Central memory CD8-positive, alpha-beta T cell (primary cell): ENCODE data around the gene GUCY2D.

Experiments used
- ATAC-seq: fragments of 150-1000 bp; cut with Tn5 transposase; replicated peaks from 2 replicates; pipeline ENCODE4 v1.10.0; 2022; ENCODE audit warnings: mild to moderate bottlenecking, moderate FRiP score, moderate number of reproducible peaks; ENCODE audit not compliant: poor library complexity, severe bottlenecking; ENCODE audit errors: extremely low read depth
- DNase-seq, 2 donors: peaks; one replicate each; pipeline ENCODE4 v3.0.0; 2021; ENCODE audit warnings: low spot score in 2 of 2
- H3K27ac Mint-ChIP-seq: one replicate; pipeline ENCODE4 v1.8.0; 2022; ENCODE audit warnings: low read depth, mild to moderate bottlenecking, moderate library complexity, mixed read lengths
- H3K27me3 Mint-ChIP-seq: one replicate; pipeline ENCODE4 v1.8.0; 2022; ENCODE audit warnings: mixed read lengths
- H3K36me3 Mint-ChIP-seq: one replicate; pipeline ENCODE4 v1.8.0; 2022; ENCODE audit warnings: mild to moderate bottlenecking, moderate library complexity, mixed read lengths; ENCODE audit not compliant: insufficient read depth
- H3K4me1 Mint-ChIP-seq: one replicate; pipeline ENCODE4 v1.8.0; 2022; ENCODE audit warnings: mixed read lengths
- H3K4me3 Mint-ChIP-seq: one replicate; pipeline ENCODE4 v1.8.0; 2022; ENCODE audit warnings: mild to moderate bottlenecking, moderate library complexity, mixed read lengths
- H3K9me3 Mint-ChIP-seq: one replicate; pipeline ENCODE4 v1.8.0; 2022; ENCODE audit warnings: mixed read lengths

The GUCY2D gene

DNA sequence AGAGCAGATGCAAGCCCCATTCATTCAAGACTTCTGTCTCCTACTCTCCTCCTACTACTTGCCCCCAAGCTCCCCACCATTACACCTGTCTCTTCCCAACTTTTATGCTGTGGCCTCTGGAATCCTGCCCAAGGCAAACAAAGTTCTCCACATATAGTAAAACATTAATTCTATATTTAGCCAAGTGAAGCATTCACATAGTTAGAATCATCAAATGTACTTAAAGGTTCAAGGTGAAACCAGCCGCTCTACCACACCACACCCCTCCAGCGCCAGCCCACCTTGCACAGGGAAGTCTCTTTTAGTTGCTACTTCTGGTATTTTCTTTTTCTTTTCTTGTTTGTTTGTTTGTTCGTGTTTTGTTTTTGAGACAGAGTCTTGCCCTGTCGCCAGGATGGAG, 25.4 kb upstream of the GUCY2D start:
- Mint-ChIP-seq H3K9me3 (peaks cover 11% of the 10 kb centered on the region), H3K36me3 (no peaks in the 10 kb centered on the region), H3K4me1 (no peaks in the 10 kb centered on the region), H3K27ac (no peak overlapping the region), H3K4me3 (no peak overlapping the region), H3K27me3 (peaks cover 65% of the 10 kb centered on the region)
- no peak for ATAC-seq
- DNase-seq, result no peak

DNA sequence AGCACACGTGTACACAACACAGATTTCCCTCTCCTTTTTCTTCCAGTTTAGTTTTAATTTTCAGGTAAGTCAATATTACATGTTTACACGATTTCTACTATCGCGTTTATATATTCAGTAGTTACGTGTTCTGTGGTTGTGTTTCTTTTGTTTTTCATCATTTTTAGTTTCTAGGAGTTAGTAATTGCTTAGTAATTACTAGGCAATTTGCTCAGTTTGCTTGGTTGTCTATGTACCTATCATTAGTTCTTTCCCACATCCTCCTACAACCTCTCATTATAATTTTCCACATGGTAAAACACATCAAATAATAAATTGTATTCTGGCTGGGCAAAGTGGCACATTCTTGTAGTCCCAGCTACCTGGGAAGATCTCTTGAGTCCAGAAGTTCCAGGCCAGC, 24.6 kb upstream of the GUCY2D start:
- H3K27me3 Mint-ChIP-seq, result peaks cover 68% of the 10 kb centered on the region
- ATAC-seq (no peak), DNase-seq (no peak)
- no peak overlapping the region for H3K4me3 Mint-ChIP-seq
- no peaks in the 10 kb centered on the region for H3K36me3 Mint-ChIP-seq
- H3K4me1 Mint-ChIP-seq, result no peaks in the 10 kb centered on the region
- no peak overlapping the region for H3K27ac Mint-ChIP-seq
- peaks cover 11% of the 10 kb centered on the region for H3K9me3 Mint-ChIP-seq

DNA sequence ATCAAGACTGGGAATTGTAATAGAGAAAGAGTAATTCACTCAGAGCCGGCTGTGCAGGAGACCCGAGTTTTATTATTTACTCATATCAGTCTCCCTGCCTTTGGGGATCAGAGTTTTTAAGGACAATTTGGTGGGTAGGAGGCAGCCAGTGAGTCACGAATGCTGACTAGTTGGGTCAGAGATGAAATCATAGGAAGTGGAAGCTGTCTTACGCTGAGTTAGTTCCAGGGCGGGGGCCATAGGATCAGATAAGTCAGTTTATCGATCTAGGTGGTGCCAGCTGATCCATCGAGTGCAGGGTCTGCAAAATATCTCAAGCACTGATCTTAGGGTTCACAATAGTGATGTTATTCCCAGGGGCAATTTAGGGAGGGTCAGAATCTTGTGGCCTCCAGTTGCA, 20.2 kb upstream of the GUCY2D start:
- H3K9me3 Mint-ChIP-seq, result no peaks in the 10 kb centered on the region
- ATAC-seq (no peak), DNase-seq (no peak)
- H3K27me3 Mint-ChIP-seq, result peaks cover 53% of the 10 kb centered on the region
- H3K27ac Mint-ChIP-seq, result no peak overlapping the region
- no peaks in the 10 kb centered on the region for H3K4me1 Mint-ChIP-seq
- no peaks in the 10 kb centered on the region for H3K36me3 Mint-ChIP-seq
- H3K4me3 Mint-ChIP-seq, result no peak overlapping the region

DNA sequence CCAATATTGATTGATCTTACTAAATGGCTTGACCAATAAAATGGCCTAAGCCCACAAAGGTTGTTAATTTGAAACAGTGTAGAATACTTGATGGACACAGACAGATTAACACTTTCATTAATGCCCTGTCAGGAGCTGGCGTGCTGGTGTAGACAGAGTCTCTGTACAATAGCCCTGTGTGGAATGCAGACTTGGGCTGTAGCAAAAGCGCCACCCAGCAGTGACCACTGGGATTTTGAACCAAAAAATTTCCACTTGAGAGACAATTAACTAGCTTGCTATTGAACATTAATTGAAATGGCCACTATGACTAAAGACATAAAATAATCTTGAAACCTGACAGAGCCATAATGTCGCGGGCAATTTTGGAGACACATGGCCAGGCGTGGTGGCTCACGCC, 19.7 kb upstream of the GUCY2D start:
- no peak overlapping the region for H3K4me3 Mint-ChIP-seq
- H3K27me3 Mint-ChIP-seq, result peaks cover 48% of the 10 kb centered on the region

DNA sequence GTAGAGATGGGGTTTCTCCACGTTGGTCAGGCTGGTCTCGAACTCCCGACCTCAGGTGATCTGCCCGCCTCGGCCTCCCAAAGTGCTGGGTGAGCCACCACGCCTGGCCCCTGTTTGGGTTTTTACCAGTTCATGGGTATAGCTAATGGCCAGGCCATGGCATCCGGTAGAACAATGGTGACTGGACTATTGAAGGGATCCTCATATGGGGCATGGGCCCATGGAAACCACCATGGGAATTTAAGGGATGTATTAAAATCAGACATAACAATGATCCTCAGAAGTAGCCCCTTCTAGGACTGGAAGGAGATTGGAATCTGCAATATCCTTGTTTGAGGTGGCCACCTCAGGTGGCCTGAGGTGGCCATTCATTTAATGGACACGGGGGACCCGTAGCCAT, 17.5 kb upstream of the GUCY2D start:
- peaks cover 3% of the 10 kb centered on the region for H3K36me3 Mint-ChIP-seq
- no peaks in the 10 kb centered on the region for H3K9me3 Mint-ChIP-seq
- no peak overlapping the region for H3K27ac Mint-ChIP-seq
- no peak overlapping the region for H3K4me3 Mint-ChIP-seq
- DNase-seq, result no peak
- H3K4me1 Mint-ChIP-seq, result peaks cover 7% of the 10 kb centered on the region
- ATAC-seq, result no peak
- H3K27me3 Mint-ChIP-seq, result peaks cover 43% of the 10 kb centered on the region

More for the DNA sequence above, 19.7 kb upstream of the GUCY2D start:
- Mint-ChIP-seq H3K27ac (no peak overlapping the region), H3K4me1 (no peaks in the 10 kb centered on the region), H3K36me3 (no peaks in the 10 kb centered on the region), H3K9me3 (no peaks in the 10 kb centered on the region)
- DNase-seq, result no peak
- no peak for ATAC-seq

DNA sequence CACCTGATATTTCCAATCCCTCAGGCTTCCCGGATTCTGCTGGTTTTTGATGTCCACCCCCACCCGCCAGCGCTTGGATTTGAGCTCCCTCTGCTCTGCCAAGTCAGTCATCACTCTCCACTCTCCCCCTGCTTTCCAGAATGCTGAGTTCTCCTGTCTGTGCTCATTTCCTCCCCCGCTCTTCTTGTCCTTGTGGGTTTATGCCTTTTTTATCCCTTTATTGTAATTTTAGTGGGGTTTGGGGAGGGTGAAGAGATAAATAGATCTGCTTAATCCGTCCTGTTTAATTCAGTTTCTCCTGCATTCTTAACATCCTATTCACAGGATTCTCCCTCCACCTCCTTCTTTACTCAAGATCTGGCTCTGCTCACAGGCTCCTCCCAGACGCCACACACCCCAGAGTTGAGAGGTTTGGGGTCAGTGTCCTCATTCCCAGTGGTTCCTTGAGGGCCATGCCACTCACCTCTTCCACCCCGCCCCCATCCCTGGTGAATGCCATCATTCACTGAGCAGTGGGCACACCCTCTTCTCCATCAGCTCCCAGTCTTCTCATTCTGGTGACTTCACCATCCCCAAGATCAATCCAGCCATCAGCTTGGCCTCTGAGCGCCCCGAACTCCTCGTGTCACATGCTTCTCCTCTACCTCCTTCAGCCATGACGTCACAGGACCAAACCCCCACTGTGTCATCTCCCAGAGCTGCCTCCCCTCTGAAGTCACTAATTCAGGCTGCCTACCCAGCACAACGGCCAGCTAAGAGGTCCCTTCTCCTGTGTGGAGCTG, 15.1 kb upstream of the GUCY2D start:
- H3K27ac Mint-ChIP-seq, result peak overlapping the region; percentile 16
- no peaks in the 10 kb centered on the region for H3K9me3 Mint-ChIP-seq
- H3K36me3 Mint-ChIP-seq, result peaks cover 8% of the 10 kb centered on the region
- H3K4me1 Mint-ChIP-seq, result peaks cover 15% of the 10 kb centered on the region
- ATAC-seq (no peak), DNase-seq (no peak)
- H3K27me3 Mint-ChIP-seq, result peaks cover 27% of the 10 kb centered on the region
- H3K4me3 Mint-ChIP-seq, result no peak overlapping the region

DNA sequence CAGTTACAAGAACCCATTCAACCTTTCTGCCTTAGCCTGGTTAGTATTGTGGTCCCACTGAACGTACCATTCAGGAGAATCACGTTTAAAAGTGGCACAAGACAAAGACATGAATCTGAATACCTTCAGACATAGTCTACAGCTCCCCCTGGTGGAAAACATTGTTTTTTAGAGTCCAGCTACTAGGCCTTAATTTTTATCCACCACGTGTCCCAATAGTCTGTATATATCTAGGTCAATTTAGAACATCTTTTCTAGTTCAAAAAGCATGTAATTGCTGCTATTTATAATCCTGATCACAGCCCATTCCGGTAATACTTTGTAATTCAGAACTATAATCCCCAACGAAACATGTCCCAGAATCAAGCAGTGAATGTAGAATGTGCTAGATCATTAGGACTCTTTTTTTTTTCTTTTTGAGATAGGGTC, 13.7 kb upstream of the GUCY2D start:
- peak in 1 of 2 donors; percentile 61 for DNase-seq

DNA sequence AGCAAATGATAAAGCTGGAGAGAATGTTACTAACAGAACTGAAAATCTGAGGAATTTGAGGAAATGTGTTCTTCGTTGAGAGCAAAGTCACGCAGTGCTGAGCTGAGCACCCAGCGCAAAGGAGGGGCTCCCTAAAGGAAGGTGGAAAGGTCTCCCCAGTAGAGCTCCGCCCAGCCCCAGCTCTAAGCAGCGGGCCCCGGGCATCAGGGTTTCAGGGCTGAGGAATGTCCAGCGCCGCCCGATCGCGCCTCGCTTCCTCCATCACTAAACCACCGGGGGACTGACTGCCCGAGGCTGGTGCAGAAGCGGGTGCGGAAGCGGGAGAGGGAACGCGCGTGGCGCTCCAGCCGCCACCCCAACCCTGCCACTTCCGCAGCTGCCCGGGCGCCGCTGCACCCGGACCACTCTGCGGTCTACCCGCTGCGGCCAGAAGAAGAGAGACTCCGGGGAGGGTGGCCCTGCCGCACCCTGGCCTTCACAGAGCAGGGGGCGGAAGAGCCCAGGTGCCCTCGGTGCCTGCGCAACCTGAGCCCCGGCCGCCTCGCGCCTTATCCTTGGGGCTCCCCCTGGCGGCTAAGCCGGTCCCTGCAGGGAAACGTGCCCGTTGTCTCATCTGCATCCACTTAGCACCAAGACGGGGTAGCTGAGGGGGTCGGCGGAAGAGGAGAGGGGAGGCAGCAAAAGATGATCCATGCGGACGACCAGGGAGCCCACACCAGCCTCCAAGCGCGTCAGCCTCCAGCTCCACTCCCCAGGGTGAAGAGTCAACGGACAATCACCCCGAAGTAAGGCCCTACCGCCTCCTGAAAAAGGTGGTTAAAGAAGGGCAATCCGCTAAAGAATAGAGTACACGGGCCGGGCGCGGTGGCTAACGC, 12.4 kb upstream of the GUCY2D start:
- DNase-seq, result peak; percentile 86 to 98
- peak overlapping the region; percentile 79 for H3K4me3 Mint-ChIP-seq
- H3K27me3 Mint-ChIP-seq, result peaks cover 11% of the 10 kb centered on the region
- peaks cover 15% of the 10 kb centered on the region for H3K4me1 Mint-ChIP-seq
- peak overlapping the region; percentile 85 for H3K27ac Mint-ChIP-seq
- peaks cover 8% of the 10 kb centered on the region for H3K36me3 Mint-ChIP-seq
- ATAC-seq, result peak; percentile 81
- no peaks in the 10 kb centered on the region for H3K9me3 Mint-ChIP-seq

More for the DNA sequence above, 13.7 kb upstream of the GUCY2D start:
- Mint-ChIP-seq H3K9me3 (no peaks in the 10 kb centered on the region), H3K27ac (peak overlapping the region; percentile 48), H3K36me3 (peaks cover 8% of the 10 kb centered on the region), H3K4me3 (no peak overlapping the region), H3K4me1 (peaks cover 15% of the 10 kb centered on the region), H3K27me3 (peaks cover 15% of the 10 kb centered on the region)
- ATAC-seq, result peak; percentile 61

DNA sequence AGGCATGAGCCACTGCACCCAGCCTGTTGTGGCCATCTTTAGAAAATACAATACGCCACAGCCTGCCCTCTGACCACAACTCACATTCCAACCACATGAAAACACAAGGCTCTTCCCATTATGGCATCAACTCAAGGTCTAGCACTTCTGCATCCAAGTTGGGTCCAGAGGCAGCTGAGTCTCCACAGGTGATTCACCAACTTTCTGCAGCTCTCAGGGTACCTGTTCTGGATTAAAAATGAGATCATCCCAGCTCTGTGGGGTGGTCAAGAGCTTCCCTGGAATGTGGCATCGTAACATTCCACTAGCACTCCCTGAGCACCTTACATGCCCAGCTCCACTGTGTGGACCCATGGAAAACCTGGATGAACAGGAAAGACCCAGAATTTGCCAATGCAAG, 9.9 kb upstream of the GUCY2D start:
- H3K27ac Mint-ChIP-seq, result no peak overlapping the region
- DNase-seq (no peak), ATAC-seq (no peak)
- H3K36me3 Mint-ChIP-seq, result peaks cover 8% of the 10 kb centered on the region
- H3K4me1 Mint-ChIP-seq, result peaks cover 15% of the 10 kb centered on the region
- H3K4me3 Mint-ChIP-seq, result no peak overlapping the region
- peaks cover 11% of the 10 kb centered on the region for H3K27me3 Mint-ChIP-seq
- no peaks in the 10 kb centered on the region for H3K9me3 Mint-ChIP-seq

DNA sequence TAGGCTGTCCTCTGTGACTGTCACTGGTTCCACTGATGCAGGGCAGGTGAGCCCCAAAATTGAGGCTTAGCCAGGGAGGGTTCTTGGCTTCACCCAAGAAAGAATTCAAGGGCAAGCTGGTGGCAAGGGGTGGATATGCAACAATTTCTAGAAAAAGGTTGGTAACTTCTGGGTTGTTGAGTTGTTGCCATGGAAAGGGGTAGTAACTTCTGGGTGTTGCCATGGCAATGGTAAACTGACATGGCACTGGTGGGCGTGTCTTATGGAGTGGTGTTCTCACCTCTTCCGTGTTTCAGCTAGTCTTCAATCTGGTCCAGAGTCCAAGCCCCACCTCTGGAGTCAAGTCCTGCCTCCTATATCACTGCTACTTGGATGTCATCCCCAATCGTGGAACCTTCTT, 9.5 kb upstream of the GUCY2D start:
- H3K4me1 Mint-ChIP-seq, result peaks cover 15% of the 10 kb centered on the region
- H3K36me3 Mint-ChIP-seq, result peaks cover 8% of the 10 kb centered on the region
- H3K27me3 Mint-ChIP-seq, result peaks cover 11% of the 10 kb centered on the region
- DNase-seq (no peak), ATAC-seq (no peak)
- H3K9me3 Mint-ChIP-seq, result no peaks in the 10 kb centered on the region
- H3K27ac Mint-ChIP-seq, result no peak overlapping the region
- H3K4me3 Mint-ChIP-seq, result no peak overlapping the region

DNA sequence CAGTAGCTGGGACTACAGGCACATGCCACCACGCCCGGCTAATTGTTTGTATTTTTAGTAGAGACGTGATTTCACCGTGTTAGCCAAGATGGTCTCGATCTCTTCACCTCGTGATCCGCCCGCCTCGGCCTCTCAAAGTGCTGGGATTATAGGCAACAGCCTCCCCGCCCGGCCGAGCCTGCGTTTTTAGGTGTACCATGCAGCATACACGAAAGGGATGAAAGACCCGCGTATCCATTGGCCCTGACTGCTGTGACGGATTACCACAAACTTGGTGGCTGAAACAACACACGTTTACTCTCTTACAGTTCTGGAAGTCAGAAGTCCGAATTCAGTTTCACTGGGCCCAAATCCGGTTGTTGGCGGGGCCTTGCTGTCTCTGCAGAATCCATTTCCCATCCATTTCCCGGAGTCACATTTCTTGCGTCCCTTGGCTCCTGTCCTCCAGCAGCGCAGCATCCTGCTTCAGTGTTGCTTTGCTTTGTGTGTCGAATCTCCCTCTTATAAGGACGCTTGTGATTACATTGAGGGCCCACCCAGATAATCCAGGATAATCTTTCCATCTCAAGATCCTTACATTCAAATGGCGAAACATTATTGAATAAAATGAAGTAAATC, 8.3 kb upstream of the GUCY2D start:
- DNase-seq (no peak), ATAC-seq (no peak)
- no peak overlapping the region for H3K4me3 Mint-ChIP-seq
- peaks cover 8% of the 10 kb centered on the region for H3K36me3 Mint-ChIP-seq
- H3K27ac Mint-ChIP-seq, result no peak overlapping the region
- H3K27me3 Mint-ChIP-seq, result peaks cover 20% of the 10 kb centered on the region
- no peaks in the 10 kb centered on the region for H3K9me3 Mint-ChIP-seq
- H3K4me1 Mint-ChIP-seq, result peaks cover 12% of the 10 kb centered on the region

DNA sequence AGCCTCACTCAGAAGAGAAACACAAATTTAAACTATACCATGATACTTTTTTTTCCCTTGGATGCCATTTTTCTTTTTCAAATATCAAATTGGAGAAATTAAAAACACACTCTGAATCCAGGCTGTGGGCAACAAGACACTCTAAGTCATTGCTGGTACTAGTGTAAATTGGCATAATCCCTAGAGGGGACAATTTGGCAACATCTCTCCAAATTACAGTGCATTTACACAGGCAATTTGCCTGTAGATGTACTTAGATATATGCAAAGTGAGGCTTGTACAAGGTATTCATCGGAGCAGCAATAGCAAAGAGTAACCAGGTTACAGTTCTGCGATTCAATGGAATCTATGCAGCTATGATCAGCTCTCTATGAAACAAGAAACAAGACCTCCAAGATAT, 6.7 kb upstream of the GUCY2D start:
- ATAC-seq, result no peak
- Mint-ChIP-seq H3K27me3 (peaks cover 31% of the 10 kb centered on the region), H3K9me3 (no peaks in the 10 kb centered on the region), H3K27ac (no peak overlapping the region), H3K36me3 (peaks cover 3% of the 10 kb centered on the region), H3K4me3 (no peak overlapping the region), H3K4me1 (peaks cover 3% of the 10 kb centered on the region)
- DNase-seq, result no peak
